K562 (cell line): ENCODE data around the gene C15orf61. TPM values are rescaled to one million over a fixed set of nuclear protein-coding genes. Genes with fewer than 3 reads are reported as not detected.

Experiments used
- C11orf30 ChIP-seq: fragments of 450-650 bp; IDR thresholded peaks from 2 replicates; pipeline ENCODE4 v1.6.1; 2016; ENCODE audit warnings: low read depth, mild to moderate bottlenecking
- EGR1 ChIP-seq: fragments of 450-650 bp; conservative IDR thresholded peaks from 2 replicates; pipeline ENCODE4 v1.6.1; 2017; ENCODE audit warnings: mild to moderate bottlenecking
- GTF2F1 ChIP-seq: IDR thresholded peaks from 2 replicates; pipeline ENCODE4 v1.6.1; 2011; ENCODE audit warnings: low read depth, low read length, improper control_type of control experiment
- HES1 ChIP-seq: fragments of 450-650 bp; IDR thresholded peaks from 2 replicates; pipeline ENCODE4 v1.6.1; 2016; ENCODE audit warnings: low read depth, mild to moderate bottlenecking, moderate library complexity
- HMG20A ChIP-seq: fragments of 450-650 bp; formaldehyde crosslinking; conservative IDR thresholded peaks from 2 replicates; pipeline ENCODE4 v1.4.0; 2020; ENCODE audit warnings: mild to moderate bottlenecking, mixed read lengths
- LARP7 ChIP-seq: fragments of 450-650 bp; IDR thresholded peaks from 2 replicates; pipeline ENCODE4 v1.6.1; 2016
- MAFG ChIP-seq: fragments of 450-650 bp; conservative IDR thresholded peaks from 2 replicates; pipeline ENCODE4 v1.6.1; 2016; ENCODE audit warnings: missing genetic modification characterization, missing compliant biosample characterization
- NBN ChIP-seq: fragments of 450-650 bp; IDR thresholded peaks from 2 replicates; pipeline ENCODE4 v1.6.1; 2016; ENCODE audit warnings: low read depth, mild to moderate bottlenecking
- RBBP5 ChIP-seq: fragments of 200-600 bp; sonication (generic); IDR thresholded peaks from 2 replicates; pipeline ENCODE4 v1.6.1; 2012; ENCODE audit warnings: borderline replicate concordance, mild to moderate bottlenecking, low read length, control low read depth, inconsistent platforms; ENCODE audit not compliant: insufficient read depth, poor library complexity, severe bottlenecking
- SMAD1 ChIP-seq: fragments of 150-350 bp; IDR thresholded peaks from 2 replicates; pipeline ENCODE4 v1.6.1; 2014; ENCODE audit warnings: low read length, low read depth; ENCODE audit not compliant: partially characterized antibody
- SP1 ChIP-seq: sonication (generic); formaldehyde crosslinking; IDR thresholded peaks from 2 replicates; pipeline ENCODE4 v1.8.1; 2022; ENCODE audit warnings: mild to moderate bottlenecking, missing genetic modification reagents
- TCF7 ChIP-seq: sonication (generic); IDR thresholded peaks from 2 replicates; pipeline ENCODE4 v1.6.1; 2016; ENCODE audit warnings: antibody characterized with exemption, borderline replicate concordance
- TEAD1 ChIP-seq, 2 experiments: fragments of 450-650 bp in 1 of 2; sonication (generic) in 1 of 2; formaldehyde crosslinking; IDR thresholded peaks; 2 replicates each; pipeline versions ENCODE4 v1.4.0 to v1.8.0; 2020 to 2022; ENCODE audit warnings: mild to moderate bottlenecking in 2 of 2, missing genetic modification reagents in 1 of 2
- ZBTB9 ChIP-seq: fragments of 450-650 bp; formaldehyde crosslinking; IDR thresholded peaks from 2 replicates; pipeline ENCODE4 v1.4.0; 2020; ENCODE audit warnings: mild to moderate bottlenecking, moderate library complexity
- ZNF280B ChIP-seq: fragments of 250-450 bp; sonication (Bioruptor Pico); IDR thresholded peaks from 2 replicates; pipeline ENCODE4 v1.5.1; 2021; ENCODE audit warnings: mild to moderate bottlenecking
- ZNF316 ChIP-seq: fragments of 450-650 bp; IDR thresholded peaks from 2 replicates; pipeline ENCODE4 v1.6.1; 2016
- ZNF57 ChIP-seq: fragments of 450-650 bp; formaldehyde crosslinking; IDR thresholded peaks from 2 replicates; pipeline ENCODE4 v1.4.0; 2020; ENCODE audit warnings: mild to moderate bottlenecking, moderate library complexity
- ZNF780A ChIP-seq: fragments of 250-450 bp; sonication (Bioruptor Pico); IDR thresholded peaks from 2 replicates; pipeline ENCODE4 v1.5.0; 2021; ENCODE audit warnings: mild to moderate bottlenecking
- polyA plus RNA-seq, 8 experiments: library from polyadenylated mRNA; depleted of rRNA in 4 of 8; stranded (reverse) in 5 of 8; unstranded in 3 of 8; fragments of >200 nt; fragmentation: Nextera tagmentation in 2 of 8; fragmentation: Illumina TruSeq in 1 of 8; extraction: Ambion mirVana in 2 of 8; extraction: Trizol in 1 of 8; gene quantifications; 2 replicates each; pipeline versions ENCODE4 v1.2.1 to v1.2.3, GENCODE V29; 2011 to 2014; ENCODE audit warnings: inconsistent platforms in 1 of 8, missing spikeins in 1 of 8
- total RNA-seq, 7 experiments: library from RNA; depleted of rRNA in 6 of 7; stranded (reverse); fragments of >200 nt in 6 of 7; fragmentation: Illumina TruSeq in 2 of 7; extraction: Trizol in 2 of 7; gene quantifications; 2 replicates each; pipeline versions ENCODE4 v1.2.1 to v1.2.3, GENCODE V29; 2011 to 2021; ENCODE audit warnings: low replicate concordance in 1 of 7

C15orf61 gene
- total and polyA plus RNA-seq, 9 of the 15 experiments (the other 6 are each of a cell fraction or from before 2014, with no cell fraction given): 1.6 to 10.5 (median 4.3) TPM

- no peak for TF ChIP-seq RBBP5
- no peak for TF ChIP-seq TCF7
- no peak for TF ChIP-seq ZNF57 (CRISPR knock-in tag)
- no peak for TF ChIP-seq ZBTB9 (CRISPR knock-in tag)
- TF ChIP-seq TEAD1 (CRISPR knock-in tag; IDR thresholded peaks at IDR 0.05): no peak
- no peak for TF ChIP-seq ZNF780A (CRISPR knock-in tag)
- no peak for TF ChIP-seq HES1
- TF ChIP-seq C11orf30: peak; percentile 71
- peak; percentile 74 for TF ChIP-seq ZNF316
- no peak for TF ChIP-seq HMG20A (CRISPR knock-in tag)
- no peak for TF ChIP-seq SP1 (CRISPR knock-in tag)
- peak; percentile 61 for TF ChIP-seq MAFG (tag)
- TF ChIP-seq GTF2F1: no peak
- TF ChIP-seq SMAD1: no peak
- no peak for TF ChIP-seq EGR1
- no peak for TF ChIP-seq ZNF280B (CRISPR knock-in tag)
- no peak for TF ChIP-seq NBN
- no peak for TF ChIP-seq LARP7
Observed at GRCh38 chr15:67531379-67531914, 10.5 kb downstream of the C15orf61 start (continued).
